GM21529 (cell line): ENCODE measurements around the gene ATP9B.

Source experiments
- ATAC-seq: cut with Tn5 transposase; IDR thresholded peaks from one replicate; pipeline ENCODE4 v1.9.1; 2021; ENCODE audit not compliant: unreplicated experiment

Gene ATP9B

GRCh38 chr18:79404567-79404910 lies 335.3 kb downstream of the ATP9B start:
- ATAC-seq: no peak

- ATAC-seq: no peak
Observed at GRCh38 chr18:79405019-79405780, 336.0 kb downstream of the ATP9B start.

GRCh38 chr18:79405781-79406575 lies 336.8 kb downstream of the ATP9B start:
- peak; percentile 74 for ATAC-seq

- ATAC-seq: no peak
Observed at GRCh38 chr18:79406708-79407107, 337.5 kb downstream of the ATP9B start.

GRCh38 chr18:79409313-79409712 lies 340.1 kb downstream of the ATP9B start:
- no peak for ATAC-seq

- no peak for ATAC-seq
Observed at GRCh38 chr18:79410171-79410641, 341.0 kb downstream of the ATP9B start.

GRCh38 chr18:79410731-79411613 lies 341.8 kb downstream of the ATP9B start:
- no peak for ATAC-seq

GRCh38 chr18:79411614-79412526 lies 342.7 kb downstream of the ATP9B start:
- no peak for ATAC-seq

- no peak for ATAC-seq
Observed at GRCh38 chr18:79413025-79413424, 343.8 kb downstream of the ATP9B start.

- no peak for ATAC-seq
Observed at GRCh38 chr18:79413426-79413825, 344.2 kb downstream of the ATP9B start.

GRCh38 chr18:79413901-79414300 lies 344.7 kb downstream of the ATP9B start:
- ATAC-seq: no peak

GRCh38 chr18:79416022-79416676 lies 347.0 kb downstream of the ATP9B start:
- no peak for ATAC-seq

- no peak for ATAC-seq
Observed at GRCh38 chr18:79416677-79417052, 347.5 kb downstream of the ATP9B start.

GRCh38 chr18:79418236-79418635 lies 349.0 kb downstream of the ATP9B start:
- no peak for ATAC-seq

- no peak for ATAC-seq
Observed at GRCh38 chr18:79418642-79419041, 349.4 kb downstream of the ATP9B start.

- no peak for ATAC-seq
Observed at GRCh38 chr18:79420033-79420745, 351.0 kb downstream of the ATP9B start.

GRCh38 chr18:79421275-79421857 lies 352.2 kb downstream of the ATP9B start:
- no peak for ATAC-seq

GRCh38 chr18:79422022-79422782 lies 353.0 kb downstream of the ATP9B start:
- ATAC-seq: peak; percentile 87
